Endothelial cell (in vitro differentiated cells): ENCODE data around the gene TTLL6. TPM values are rescaled to one million over a fixed set of nuclear protein-coding genes. Genes with fewer than 3 reads are reported as not detected.

Experiments
- DNase-seq: peaks from one replicate; pipeline ENCODE4 v3.0.0; 2021; ENCODE audit warnings: low spot score
- H3K27ac Mint-ChIP-seq: one replicate; pipeline ENCODE4 v1.8.0; 2021; ENCODE audit warnings: mixed read lengths, inconsistent platforms; ENCODE audit not compliant: unreplicated experiment
- H3K27me3 Mint-ChIP-seq: one replicate; pipeline ENCODE4 v1.8.0; 2021; ENCODE audit warnings: mild to moderate bottlenecking, moderate library complexity, mixed read lengths, inconsistent platforms; ENCODE audit not compliant: unreplicated experiment
- H3K36me3 Mint-ChIP-seq: one replicate; pipeline ENCODE4 v1.8.0; 2021; ENCODE audit warnings: mild to moderate bottlenecking, low read depth, mixed read lengths, inconsistent platforms; ENCODE audit not compliant: unreplicated experiment
- H3K4me1 Mint-ChIP-seq: one replicate; pipeline ENCODE4 v1.8.0; 2021; ENCODE audit warnings: mild to moderate bottlenecking, mixed read lengths, inconsistent platforms; ENCODE audit not compliant: unreplicated experiment
- H3K4me3 Mint-ChIP-seq: one replicate; pipeline ENCODE4 v1.8.0; 2021; ENCODE audit warnings: mild to moderate bottlenecking, mixed read lengths, inconsistent platforms; ENCODE audit not compliant: unreplicated experiment
- H3K9me3 Mint-ChIP-seq: one replicate; pipeline ENCODE4 v1.8.0; 2021; ENCODE audit warnings: mixed read lengths, inconsistent platforms; ENCODE audit not compliant: unreplicated experiment
- CTCF ChIP-seq: fragments of 200-600 bp; sonication (generic); IDR thresholded peaks from one replicate; pipeline ENCODE4 v1.5.0; 2021; ENCODE audit warnings: antibody characterized with exemption; ENCODE audit not compliant: unreplicated experiment
- total RNA-seq: library from RNA; stranded (reverse); fragmentation: NEBNext Ultra II Directional; extraction: Animal tissue kit (Norgen Biotek cat#: 25700); gene quantifications from one replicate; pipeline ENCODE4 v1.2.1, GENCODE V29; 2021; ENCODE audit not compliant: unreplicated experiment

TTLL6 gene
- total RNA-seq, 1 donor from 2014 or later, result 0.87 TPM

- H3K27ac Mint-ChIP-seq, result no peak overlapping the region
- H3K4me1 Mint-ChIP-seq, result peaks cover 29% of the 10 kb centered on the region
Observed at GRCh38 chr17:48752399-48753288, 64.4 kb downstream of the TTLL6 start.

GRCh38 chr17:48751733-48752398 is 65.2 kb downstream of the TTLL6 start:
- H3K27me3 Mint-ChIP-seq, result peaks cover 45% of the 10 kb centered on the region
- no peaks in the 10 kb centered on the region for H3K36me3 Mint-ChIP-seq
- DNase-seq, result no peak
- peaks cover 25% of the 10 kb centered on the region for H3K4me1 Mint-ChIP-seq
- H3K9me3 Mint-ChIP-seq, result no peaks in the 10 kb centered on the region
- H3K4me3 Mint-ChIP-seq, result no peak overlapping the region
- no peak overlapping the region for H3K27ac Mint-ChIP-seq
- no peak for TF ChIP-seq CTCF

More at GRCh38 chr17:48752399-48753288, 64.4 kb downstream of the TTLL6 start:
- H3K36me3 Mint-ChIP-seq, result no peaks in the 10 kb centered on the region
- H3K27me3 Mint-ChIP-seq, result peaks cover 50% of the 10 kb centered on the region
- TF ChIP-seq CTCF, result no peak
- H3K4me3 Mint-ChIP-seq, result no peak overlapping the region
- no peak for DNase-seq
- H3K9me3 Mint-ChIP-seq, result no peaks in the 10 kb centered on the region

- no peak overlapping the region for H3K27ac Mint-ChIP-seq
- H3K4me3 Mint-ChIP-seq, result no peak overlapping the region
- H3K27me3 Mint-ChIP-seq, result peaks cover 45% of the 10 kb centered on the region
- peaks cover 26% of the 10 kb centered on the region for H3K4me1 Mint-ChIP-seq
- no peaks in the 10 kb centered on the region for H3K36me3 Mint-ChIP-seq
- TF ChIP-seq CTCF, result no peak
- no peak for DNase-seq
- H3K9me3 Mint-ChIP-seq, result no peaks in the 10 kb centered on the region
Observed at GRCh38 chr17:48751172-48751571, 65.9 kb downstream of the TTLL6 start.

GRCh38 chr17:48749621-48750553 is 67.1 kb downstream of the TTLL6 start:
- Mint-ChIP-seq H3K27ac (no peak overlapping the region), H3K36me3 (no peaks in the 10 kb centered on the region), H3K4me3 (no peak overlapping the region), H3K9me3 (no peaks in the 10 kb centered on the region), H3K4me1 (peaks cover 23% of the 10 kb centered on the region), H3K27me3 (peaks cover 45% of the 10 kb centered on the region)
- no peak for DNase-seq
- TF ChIP-seq CTCF, result no peak
